ENCODE results near the gene NPEPL1.

NPEPL1 gene

DNA sequence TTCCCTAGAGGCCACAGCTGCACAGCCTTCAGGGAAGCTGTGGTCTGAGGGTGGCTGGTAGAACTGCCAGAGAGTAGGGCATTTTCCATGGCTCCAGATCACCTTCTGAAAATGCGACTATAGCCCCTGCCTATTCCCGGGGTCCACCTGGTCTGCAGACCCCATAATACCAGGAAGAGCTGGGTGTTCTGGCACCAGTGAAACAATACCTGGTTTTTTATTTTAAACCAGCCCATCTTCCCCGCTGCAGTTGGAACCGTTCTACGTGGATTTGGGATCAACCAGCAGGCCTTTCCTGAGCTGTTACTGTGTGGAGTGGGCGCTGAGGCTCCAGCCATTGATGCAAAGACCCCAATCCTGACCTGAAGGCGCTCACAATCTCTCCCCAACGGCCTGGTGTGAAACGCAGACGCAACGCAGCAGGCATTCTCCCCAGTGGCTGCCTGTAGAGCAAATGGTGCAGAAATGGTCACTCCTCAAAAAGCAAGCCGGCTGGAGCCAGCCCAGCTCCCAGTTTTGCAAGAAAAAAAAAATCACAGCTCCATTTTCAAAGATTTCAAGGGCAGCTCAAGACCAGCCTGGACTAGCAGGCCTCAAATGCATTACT, 11.3 kb downstream of the NPEPL1 start:
- TF ChIP-seq, protein P1, sequence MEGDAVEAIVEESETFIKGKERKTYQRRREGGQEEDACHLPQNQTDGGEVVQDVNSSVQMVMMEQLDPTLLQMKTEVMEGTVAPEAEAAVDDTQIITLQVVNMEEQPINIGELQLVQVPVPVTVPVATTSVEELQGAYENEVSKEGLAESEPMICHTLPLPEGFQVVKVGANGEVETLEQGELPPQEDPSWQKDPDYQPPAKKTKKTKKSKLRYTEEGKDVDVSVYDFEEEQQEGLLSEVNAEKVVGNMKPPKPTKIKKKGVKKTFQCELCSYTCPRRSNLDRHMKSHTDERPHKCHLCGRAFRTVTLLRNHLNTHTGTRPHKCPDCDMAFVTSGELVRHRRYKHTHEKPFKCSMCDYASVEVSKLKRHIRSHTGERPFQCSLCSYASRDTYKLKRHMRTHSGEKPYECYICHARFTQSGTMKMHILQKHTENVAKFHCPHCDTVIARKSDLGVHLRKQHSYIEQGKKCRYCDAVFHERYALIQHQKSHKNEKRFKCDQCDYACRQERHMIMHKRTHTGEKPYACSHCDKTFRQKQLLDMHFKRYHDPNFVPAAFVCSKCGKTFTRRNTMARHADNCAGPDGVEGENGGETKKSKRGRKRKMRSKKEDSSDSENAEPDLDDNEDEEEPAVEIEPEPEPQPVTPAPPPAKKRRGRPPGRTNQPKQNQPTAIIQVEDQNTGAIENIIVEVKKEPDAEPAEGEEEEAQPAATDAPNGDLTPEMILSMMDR (conservative IDR thresholded peaks at IDR 0.05): no peak
- no peak overlapping the region for H3K27ac ChIP-seq

DNA sequence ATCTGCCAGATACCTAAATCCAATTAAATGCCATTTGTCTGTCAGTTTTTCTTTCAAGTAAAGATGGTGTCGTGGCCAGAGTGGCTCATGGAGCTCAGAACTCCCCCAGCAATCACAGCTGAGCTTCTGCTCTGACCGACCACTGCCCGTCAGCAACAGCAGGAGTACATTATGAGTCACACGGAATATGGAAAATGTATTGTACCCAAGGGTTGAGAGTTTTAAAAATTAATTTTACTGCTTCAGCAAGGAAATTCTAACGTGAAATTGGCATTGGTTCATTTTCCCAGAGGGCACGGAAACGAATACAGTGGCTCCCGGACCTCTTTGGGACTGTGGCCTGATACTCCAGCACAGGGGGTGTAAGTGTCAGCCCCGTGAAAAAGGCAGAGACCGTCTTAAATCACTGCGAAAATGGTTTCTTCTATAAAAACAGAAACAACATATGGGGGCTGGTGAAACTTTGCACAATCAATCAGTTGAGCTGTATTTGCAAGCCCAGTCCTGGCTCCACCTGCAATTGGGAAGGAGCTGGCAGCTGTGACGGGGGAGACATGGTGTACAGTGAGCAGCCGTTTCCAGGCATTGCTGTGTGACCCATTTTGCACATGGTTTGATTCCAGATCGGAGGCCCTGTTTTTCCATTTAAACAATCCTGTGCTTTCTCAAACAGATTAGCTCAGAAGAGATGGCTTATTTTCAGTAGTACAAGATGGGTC, 12.8 kb downstream of the NPEPL1 start:
- H3K27ac ChIP-seq: no peak overlapping the region
- TF ChIP-seq, protein P1 (conservative IDR thresholded peaks at IDR 0.05): no peak

DNA sequence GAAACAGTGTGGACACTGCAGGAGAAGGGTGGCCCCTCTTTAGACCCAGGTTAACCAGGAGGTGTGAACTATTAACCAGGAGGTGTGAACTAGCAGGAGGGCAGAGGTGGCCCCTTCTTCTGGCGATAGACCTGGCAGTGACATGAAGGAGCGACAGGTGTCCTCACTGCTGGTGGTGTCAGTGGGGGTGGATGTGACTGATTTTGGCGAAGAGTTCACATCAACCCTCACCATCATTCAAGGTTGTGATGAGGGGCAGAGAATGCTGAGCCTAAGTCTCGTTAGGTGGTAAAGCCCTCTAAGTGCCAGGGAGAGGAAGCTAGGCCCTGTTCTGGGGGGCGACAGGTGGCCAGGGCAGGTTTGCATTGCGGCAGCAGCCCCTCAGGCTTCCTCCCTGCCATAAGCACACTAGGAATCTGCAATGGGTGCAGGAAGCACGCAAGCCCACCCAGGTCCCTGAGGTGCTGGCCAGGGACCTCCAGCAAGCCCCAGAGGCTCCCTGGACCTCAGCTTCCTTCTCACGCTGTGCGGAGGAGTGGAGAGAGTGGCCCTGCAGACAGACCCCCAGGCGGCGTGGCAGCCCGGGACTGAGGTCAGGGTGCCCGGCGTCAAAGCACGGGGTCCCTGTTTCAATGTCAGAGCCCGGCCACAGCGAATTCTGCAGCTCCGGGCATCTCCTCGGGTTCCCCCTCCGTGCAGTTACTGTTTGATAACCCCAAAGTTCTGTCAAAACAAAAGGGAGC, 13.7 kb downstream of the NPEPL1 start:
- no peak overlapping the region for H3K27ac ChIP-seq
- TF ChIP-seq, protein P1 (conservative IDR thresholded peaks at IDR 0.05): no peak

DNA sequence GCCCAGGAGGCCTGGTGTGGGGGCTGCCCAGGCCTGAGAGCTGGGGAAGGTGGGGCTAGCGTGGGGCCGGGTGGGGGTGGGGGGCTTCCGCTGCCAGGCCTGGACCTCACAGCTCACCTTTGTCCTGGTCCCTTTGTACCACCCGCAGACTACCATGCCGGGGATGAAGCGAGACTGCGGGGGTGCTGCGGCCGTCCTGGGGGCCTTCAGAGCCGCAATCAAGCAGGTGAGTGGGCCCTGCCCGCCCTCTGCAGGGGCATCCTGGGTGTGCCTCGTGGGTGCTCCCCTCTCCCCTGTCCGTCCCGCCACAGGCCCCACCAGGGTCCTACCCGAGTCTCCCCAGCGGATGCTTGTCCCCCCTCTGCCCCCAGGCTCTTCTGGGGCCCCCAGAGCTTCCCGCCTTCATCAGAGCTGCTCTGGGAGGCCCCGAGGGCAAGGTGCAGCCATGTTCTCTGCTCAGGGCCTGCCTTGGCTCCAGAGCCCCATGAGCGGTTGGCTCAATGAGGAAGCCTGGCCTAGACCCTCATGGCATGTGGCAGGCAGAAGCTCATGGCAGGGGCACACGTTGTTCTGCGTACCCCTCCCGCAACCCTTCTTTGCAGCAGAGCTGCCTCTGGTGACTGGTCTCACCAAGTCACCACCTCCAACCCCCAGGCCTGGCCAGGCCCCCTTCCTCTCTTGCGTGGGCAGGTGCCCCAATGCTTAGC, 14.5 kb downstream of the NPEPL1 start:
- no peak overlapping the region for H3K27ac ChIP-seq
- TF ChIP-seq, protein P1 (conservative IDR thresholded peaks at IDR 0.05): no peak

DNA sequence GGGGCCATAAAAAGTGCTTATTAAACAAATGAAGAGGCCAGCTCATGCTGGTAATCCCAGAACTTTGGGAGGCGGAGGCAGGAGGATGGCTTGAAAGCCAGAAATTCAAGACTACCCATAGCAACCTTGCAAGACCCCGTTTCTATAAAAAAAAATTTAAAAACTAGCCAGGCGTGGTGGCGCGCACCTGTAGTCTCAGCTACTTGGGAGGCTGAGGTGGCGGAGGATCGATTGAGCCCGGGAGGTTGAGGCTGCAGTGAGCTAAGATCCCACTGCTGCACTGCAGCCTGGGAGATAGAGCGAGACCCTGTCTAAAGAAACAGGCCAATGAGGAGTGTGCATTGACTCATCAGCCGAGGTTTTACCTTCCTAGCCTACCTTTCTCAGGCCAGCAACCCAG, 15.2 kb downstream of the NPEPL1 start:
- TF ChIP-seq, protein P1 (conservative IDR thresholded peaks at IDR 0.05): no peak
- no peak overlapping the region for H3K27ac ChIP-seq

DNA sequence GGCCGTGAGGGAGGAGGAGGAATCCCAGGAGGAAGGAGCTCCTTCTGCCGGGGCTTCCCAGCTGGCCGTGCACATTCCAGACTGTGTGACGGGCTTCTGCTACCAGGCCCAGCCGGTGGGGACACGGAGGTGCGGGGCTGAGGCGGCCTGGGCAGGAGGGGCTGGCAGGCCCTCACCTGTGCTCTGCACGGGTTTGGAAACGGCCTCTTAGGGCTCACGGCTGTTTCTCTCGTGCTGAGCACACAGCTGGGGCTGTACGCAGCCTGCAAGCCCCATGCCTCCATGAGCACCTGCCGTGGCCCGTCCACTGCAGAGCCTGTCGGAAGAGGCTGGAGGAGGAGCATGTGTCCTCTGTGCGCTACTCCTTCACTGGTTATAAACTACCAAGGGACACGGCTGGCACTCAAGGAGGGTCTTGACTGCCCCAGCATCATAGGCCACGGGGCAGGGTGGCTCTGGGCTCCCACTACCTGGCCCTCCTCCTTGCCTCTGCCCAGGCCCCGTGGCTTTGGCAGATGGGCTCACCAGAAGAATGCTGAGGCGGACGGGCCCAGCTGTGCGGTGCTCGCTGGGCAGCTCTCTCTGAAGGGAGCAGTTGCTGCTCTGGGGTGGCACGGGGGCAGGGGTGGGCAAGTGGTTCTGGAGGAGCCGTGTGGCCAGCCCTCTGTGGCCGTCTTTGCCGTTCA, 15.8 kb downstream of the NPEPL1 start:
- TF ChIP-seq, protein P1 (conservative IDR thresholded peaks at IDR 0.05): no peak
- H3K27ac ChIP-seq: no peak overlapping the region
